NCI-H1092 treated with DMSO at 0.1 percent for 48 hours (cell line): ENCODE data around the gene S100A13.
"Not testable (repeated sequence)": the region's sequence is repeated elsewhere in the genome, so short reads cannot be mapped to it uniquely, and the experiment has no call there.

Source experiments
- DNase-seq: peaks from one replicate; lab custom pipeline; 2025; lab: John Stamatoyannopoulos, UW

Gene S100A13

DNA sequence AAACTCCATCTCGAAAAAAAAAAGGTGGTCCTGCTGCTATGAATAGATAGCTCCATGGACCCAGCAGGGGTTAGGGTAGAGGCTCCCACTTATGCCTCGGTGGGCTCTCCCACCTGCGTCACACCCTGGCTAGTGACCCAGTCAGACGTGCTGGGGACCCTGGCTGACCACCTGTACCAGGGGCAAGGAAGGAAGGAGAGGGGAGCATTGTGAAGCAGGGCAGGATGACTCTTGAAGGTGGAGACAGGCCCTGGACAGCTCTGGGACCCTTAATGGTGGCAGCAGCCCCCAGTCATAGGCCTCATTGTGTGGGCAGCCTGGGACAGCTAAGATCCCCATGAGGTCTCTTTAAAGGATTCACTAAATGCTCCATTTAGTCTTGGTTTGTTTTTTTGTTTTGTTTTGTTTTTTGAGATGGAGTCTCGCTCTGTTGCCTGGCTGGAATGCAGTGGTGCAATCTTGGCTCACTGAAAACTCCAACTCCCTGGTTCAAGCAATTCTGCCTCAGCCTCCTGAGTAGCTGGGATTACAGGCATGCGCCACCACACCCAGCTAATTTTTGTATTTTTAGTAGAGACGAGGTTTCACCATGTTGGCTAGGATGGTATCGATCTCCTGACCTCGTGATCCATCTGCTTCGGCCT, 20.8 kb upstream of the S100A13 start:
- DNase-seq: no peak

DNA sequence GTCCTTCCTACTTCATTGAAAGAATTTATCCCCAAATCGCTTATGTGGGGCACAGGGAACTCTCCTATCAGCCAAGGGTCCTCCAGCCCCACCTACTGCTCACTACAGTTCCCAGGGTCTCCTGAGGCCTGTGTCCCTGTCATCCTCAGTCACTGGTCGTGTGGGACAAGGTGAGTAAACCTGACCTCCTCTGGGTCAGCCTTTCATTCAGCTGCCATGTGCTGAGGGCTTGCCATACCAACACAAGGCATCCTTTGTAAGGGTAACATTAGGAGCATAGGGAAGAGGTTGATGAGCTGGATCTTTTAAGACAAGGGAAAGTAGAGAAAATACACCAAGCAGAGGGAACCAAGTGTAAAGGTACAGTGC, 20.0 kb upstream of the S100A13 start:
- no peak for DNase-seq

DNA sequence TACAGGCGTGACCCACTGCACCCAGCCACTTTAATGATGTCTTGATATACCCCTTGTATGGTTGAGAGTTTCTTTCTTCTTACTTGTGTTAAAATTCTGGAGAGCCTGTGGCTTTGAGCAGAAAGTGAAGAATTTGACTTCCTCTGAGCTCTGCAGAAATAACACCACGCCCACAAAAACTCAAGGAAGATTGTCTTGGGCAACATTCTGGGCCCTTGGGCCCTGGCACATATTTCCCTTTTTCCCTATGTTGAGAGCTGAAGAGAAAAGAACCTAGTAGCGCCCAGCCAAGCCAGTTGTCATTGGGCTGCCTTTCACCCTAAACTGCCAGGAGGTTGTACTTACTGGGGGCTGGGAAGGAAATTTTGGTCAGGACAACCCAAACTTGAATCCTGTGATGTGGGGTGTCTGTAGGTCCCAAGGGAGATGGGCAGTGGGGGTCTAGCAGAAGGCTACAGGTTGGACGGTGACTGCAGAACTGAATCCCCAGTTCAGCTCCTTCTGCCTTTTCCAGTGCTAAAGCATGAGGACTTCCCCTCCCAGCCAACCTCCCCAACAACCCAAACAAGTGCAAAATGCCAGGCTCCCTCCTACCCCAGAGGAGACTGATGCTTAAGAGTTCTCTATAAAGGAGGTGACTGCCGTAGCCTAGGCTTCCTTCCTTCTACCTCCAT, 19.5 kb upstream of the S100A13 start:
- no peak for DNase-seq

DNA sequence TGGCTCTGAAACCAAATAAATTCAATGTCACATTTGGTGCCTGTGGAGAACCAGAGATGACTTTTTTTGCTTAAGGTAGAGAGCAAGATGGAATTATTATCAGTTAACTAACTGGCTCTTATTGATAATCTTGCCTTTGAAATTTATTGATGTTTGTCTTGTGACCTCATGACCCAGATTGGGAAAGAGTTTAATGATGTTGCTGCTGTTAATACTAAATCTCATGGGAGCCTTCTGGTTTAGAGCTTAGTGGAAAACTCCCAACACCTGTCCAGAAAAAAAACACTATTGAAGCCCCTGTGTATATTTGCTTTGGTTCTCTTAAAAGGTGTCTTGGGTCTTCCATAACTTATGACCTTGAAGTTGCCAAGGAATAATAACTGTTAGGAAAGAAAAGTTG, 16.5 kb upstream of the S100A13 start:
- no peak for DNase-seq

DNA sequence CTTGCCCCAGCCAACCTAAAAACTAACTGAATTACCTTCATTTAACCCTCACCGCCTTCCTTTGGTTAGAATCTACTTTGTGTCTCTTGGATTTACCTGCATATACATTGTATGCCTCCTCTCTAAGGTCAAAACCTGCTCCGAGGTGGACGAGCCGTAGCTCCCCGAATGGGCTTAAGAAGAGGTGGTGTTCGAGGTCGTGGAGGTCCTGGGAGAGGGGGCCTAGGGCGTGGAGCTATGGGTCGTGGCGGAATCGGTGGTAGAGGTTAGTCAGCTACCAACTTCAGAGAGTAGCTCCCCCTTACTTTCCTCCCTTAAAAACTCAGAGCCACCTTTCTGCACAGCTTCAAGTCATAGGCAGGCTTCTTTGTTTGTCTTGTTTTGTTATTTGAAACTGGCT, 15.8 kb upstream of the S100A13 start:
- no peak for DNase-seq

DNA sequence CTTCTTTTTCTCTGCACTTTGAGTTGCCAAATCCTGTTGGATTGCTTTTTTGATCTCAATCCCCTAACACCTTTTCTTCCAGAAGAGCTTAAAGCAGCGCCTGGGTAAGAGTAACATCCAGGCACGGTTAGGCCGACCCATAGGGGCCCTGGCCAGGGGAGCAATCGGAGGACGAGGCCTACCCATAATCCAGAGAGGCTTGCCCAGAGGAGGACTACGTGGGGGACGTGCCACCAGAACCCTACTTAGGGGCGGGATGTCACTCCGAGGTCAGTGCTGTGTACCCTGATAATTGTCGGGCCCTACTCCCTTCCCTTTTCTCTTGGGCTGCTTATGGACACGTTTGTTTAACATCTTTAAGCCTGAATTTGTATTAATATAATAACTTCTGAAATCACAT, 14.9 kb upstream of the S100A13 start:
- DNase-seq: no peak

DNA sequence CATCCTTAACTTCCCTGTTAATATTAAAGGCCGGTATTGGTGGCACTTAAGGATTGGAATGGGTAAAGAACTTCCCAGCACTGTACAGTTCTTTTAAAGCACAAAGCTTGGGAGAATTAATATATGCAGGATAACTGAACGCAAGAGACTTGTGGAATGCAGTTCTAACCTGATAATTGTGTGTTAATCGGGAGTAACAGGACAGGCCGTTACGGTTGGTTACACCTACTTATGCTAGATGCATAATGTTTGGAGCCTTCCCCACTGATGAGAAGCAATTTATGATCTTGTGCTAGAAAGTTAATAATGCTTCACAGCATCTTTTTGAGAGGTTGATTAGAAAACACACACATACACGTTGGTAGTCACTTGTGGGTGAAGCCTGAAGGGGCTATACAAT, 13.6 kb upstream of the S100A13 start:
- DNase-seq: no peak

DNA sequence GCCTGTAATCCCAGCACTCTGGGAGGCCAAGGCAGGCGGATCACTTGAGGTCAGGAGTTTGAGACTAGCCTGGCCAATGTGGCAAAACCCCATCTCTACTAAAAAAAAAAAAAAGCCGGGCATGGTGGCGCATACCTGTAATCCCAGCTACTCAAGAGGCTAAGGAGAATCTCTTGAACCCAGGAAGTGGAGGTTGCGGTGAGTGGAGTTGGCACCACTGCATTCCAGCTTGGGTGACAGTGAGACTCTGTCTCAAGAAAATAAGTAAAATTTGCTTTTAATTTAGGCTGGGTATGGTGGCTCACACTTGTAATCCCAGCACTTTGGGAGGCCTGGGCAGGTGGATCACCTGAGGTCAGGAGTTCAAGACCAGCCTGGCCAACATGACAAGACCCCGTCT, 12.9 kb upstream of the S100A13 start:
- not testable (repeated sequence) for DNase-seq

DNA sequence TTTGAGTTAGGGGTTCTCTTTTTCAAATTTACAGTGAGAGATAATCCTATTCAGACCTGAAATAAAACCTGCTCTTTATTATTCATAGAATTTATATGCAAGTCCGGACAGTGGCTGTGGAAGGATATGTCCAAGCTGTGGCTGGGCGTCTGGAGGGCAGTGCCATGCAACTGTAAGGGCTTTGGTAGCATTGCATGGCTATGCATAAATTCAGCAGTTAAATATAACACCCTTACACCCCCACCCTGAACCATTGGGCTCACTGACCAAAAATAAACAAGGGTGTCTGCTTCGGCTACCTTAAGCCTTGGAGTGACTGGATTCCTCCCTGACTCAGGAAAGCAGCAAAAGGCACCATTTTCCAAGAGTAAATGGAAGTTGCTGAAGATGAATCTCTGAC, 12.0 kb upstream of the S100A13 start:
- no peak for DNase-seq

DNA sequence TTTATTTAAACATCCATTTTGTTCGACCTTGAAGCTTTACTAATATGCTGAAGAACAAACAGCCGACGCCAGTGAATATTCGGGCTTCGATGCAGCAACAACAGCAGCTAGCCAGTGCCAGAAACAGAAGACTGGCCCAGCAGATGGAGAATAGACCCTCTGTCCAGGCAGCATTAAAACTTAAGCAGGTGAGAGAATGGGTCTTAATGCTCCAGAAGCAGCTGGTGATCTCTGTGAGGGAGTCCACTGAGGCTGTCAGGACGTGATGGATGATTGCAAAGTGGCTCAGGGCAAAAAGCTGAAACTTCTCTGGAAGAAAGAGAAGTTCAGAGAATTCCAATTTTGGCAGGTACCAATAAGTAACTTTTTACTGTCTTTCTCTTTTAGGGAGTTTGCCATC, 11.0 kb upstream of the S100A13 start:
- DNase-seq: no peak

DNA sequence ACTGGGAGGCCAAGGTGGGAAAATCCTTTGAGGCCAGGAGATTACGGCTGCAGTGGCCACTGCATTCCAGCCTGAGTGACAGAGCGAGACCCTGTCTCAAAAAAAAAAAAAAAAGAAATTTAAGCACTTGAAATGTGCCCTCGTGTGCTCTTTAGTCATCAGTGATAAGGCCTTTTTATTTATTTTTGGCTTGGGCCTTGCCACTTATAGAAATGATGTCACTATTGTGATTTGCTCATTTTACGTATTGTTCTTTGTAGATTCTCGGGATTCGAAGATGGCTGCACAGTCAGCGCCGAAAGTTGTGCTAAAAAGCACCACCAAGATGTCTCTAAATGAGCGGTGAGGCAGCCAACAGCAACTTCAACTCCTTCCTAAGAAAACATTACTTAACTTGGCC, 9.0 kb upstream of the S100A13 start:
- no peak for DNase-seq

DNA sequence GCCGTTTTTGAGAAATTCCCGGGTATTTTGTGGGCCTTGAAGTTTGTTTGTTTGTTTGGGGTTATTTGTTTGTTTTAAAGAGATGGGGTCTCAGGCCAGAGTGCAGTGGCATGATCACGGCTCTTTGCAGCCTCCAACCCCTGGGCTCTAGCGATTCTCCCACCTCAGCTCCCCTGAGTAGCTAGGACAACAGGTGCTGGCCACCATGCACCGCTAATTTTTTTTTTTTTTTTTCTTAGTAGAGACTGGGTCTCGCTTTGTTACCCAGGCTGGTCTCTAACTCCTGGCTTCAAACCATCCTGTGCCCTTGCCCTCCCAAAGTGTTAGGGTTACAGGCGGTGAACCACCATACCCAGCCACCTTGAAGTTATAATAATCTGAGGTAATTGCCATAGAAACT, 8.6 kb upstream of the S100A13 start:
- no peak for DNase-seq

DNA sequence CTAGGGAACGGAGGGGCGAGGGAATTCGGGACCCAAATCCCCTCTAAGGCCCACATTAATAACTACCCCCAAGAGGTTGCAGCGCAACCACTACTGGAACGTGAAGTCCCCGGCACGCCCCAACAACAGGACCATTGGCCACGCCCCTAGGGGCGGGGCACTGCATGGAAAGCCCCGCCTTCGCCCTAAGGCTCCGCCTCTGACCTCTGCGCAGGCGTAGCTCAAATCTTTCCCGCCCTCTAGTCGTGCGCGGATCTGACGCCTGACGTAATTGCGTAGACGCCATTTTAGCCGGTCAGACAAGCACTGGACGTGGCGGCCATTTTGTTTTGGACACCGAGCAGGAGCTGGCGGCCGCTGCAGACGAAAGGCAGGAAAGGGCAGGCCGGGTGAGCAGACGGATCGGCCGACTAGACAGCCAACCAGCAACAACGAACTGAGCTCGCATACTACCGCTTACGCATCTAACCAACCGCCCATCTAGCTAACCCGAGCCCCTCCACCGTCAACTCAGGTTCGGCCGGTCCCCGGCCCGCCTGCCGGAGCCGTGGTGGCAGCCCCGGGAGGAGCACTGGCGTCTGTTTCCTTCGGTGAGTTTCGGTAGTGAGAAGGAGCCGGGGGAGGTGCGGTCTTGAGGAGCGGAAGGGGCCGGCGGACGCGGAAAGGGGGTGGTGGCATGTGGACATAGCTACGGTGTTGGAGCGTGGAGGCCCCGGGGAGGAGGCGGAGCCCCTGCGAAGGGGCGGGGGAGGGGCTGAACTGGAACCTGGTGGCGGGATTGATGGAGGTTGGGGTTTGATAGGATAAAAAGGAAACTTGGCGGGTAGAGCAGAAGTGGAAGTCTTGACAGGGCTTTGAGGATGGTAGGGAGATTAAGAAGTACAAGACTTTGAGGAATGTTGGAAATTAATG, 6.7 kb upstream of the S100A13 start, which contains the start of gene CHTOP:
Gene CHTOP (plus strand): TSS at position 313 of the 912 bp plus-strand sequence. CDS start 2,523 bp downstream, outside the sequence.
- DNase-seq: peak; percentile 97

DNA sequence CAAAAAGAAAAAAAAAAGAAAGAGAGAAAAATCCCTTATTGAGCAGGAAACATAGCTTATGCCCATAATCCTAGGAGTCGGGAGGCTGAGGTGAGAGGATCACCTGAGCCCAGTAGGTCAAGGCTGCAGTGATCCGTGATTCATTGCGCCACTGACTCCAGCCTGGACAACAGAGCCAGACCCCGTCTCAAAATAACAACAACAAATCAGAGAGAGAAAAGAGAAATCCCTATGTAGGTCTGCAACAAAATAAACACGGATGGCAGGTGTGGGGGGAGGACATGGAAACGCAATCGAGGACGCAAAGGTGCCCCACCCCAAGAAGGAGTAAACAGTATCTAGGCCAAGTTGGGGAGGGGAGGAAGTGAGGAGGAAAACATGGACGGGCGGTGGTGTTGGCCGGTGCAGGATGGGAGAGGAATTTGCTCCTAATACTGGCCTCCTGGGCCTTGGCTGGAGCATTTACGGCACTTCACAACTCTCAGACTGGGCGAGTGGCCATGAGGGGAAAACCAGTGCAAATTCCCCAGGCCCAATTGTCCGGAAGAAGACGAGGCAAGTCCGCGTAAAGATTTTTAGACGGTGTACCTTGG, 6.0 kb upstream of the S100A13 start:
- no peak for DNase-seq

DNA sequence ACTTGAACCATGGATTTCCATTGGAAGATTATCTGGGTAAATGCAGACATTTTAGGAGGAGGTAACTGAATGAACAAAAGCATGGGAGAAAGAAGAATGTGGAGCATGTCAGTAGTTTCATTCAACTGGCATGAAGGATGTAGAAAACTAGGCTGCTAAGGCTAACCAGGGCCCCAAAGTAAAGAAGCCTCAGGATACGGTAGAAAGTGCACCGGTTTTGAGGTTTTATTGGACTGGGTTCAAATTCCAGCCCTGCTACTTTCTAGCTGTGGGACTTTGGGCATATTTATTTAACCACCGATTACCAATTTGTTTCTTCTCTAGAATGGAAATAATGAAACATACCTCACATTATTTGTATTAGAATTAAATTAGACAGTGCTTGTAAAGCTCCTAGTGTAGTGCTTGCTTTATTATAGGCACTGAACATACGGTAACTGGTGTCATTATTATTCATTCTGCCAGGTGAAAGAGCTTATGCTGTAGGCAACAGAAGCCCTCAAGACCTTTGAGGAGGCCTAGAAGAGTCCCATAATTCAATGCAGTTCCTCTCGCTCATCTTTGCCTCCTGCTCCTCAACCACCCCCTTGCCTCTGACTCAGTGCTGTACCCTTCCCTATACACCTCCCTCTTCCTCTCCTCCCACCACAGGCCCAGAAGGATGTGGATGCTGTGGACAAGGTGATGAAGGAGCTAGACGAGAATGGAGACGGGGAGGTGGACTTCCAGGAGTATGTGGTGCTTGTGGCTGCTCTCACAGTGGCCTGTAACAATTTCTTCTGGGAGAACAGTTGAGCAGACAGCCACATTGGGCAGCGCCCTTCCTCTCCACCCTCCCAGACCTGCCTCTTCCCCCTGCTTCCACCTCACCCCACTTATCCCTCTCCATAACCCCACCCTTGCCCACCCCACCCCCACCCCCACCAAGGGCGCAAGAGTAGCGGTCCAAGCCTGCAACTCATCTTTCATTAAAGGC, 4.0 kb upstream of the S100A13 start:
- DNase-seq: no peak

DNA sequence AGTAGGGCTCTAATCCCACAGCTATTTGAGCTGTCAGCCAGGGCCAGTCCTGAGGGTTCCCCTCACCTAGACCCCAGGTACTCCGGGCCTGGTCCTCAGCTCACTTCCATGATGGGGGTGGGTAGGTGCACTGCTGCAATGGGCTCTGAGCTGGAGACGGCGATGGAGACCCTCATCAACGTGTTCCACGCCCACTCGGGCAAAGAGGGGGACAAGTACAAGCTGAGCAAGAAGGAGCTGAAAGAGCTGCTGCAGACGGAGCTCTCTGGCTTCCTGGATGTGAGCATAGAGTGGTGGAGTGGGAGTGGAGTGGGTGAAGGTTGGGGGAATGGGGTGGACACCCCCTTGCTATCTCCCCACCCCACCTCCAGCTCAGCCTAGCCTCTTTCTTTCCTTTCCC, 3.1 kb upstream of the S100A13 start:
- DNase-seq: no peak

DNA sequence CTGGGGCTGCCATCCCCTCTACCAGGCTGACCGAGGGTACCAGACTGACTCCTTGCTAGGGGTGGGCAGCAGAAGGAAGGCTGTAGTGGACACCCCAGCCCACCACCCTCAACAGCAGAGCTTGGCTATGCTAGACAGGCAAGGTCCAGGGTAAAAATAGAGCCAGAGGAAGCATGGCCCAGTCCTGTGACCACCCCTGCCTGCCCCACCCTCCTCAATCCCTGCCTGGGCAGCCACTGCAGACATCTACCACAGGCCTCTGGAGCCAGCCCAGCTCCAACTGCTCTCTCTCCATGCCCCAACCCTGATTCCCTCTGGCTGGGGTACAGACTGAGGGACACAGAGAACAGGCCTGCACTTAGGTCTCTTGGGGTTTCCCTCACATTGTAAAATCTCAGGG, 2.7 kb upstream of the S100A13 start:
- DNase-seq: no peak

DNA sequence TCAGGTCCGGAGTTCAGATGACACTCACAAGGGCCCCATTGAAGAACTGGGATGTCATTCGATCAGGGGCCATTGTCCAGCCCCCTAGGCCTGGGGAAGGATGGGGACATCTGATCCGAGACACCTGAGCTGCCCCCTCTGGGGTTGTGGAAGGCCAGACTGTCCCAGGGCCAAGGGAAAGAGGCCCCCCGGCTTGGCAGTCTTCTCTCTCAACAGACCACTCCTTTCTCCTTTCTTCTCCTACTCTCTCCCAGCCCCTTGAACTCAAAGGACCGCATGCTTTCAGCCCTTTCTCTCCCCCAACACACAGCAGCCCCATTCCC, 2.0 kb upstream of the S100A13 start:
- DNase-seq: no peak

DNA sequence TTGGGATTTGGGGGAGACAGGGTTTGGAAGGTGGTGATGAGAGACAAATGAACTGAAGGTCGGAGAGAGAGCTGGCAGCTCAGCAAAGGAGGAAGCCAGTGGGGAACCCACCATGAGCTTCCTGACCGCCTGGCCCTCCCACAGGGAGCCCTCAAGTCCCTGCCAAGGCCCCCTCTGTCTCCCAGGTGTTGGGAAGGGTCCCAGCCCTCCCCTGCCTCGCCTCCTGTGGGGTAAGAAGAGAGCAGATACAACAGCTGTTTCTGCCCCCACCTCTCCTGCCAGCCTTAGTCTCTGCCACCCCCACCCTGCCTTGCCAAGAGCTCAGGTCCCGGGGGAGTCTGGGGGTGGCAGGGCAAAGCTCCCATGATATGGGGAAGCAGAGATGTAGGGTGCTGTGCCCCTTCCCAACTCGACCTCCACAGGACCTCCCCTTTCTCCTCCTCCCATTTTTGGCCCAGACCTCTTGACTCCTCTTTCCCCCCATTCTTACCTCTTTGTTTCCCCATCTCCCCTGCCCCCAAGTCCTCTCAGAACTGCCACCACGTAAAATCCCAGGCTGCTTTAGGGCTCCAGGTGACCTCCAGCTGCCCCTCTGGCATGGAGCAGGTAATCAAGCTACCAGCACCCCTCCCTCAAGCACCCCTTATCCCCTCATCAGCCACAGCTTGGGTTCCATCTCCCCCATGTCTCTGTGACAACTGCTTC, 1.5 kb upstream of the S100A13 start:
- DNase-seq: no peak

DNA sequence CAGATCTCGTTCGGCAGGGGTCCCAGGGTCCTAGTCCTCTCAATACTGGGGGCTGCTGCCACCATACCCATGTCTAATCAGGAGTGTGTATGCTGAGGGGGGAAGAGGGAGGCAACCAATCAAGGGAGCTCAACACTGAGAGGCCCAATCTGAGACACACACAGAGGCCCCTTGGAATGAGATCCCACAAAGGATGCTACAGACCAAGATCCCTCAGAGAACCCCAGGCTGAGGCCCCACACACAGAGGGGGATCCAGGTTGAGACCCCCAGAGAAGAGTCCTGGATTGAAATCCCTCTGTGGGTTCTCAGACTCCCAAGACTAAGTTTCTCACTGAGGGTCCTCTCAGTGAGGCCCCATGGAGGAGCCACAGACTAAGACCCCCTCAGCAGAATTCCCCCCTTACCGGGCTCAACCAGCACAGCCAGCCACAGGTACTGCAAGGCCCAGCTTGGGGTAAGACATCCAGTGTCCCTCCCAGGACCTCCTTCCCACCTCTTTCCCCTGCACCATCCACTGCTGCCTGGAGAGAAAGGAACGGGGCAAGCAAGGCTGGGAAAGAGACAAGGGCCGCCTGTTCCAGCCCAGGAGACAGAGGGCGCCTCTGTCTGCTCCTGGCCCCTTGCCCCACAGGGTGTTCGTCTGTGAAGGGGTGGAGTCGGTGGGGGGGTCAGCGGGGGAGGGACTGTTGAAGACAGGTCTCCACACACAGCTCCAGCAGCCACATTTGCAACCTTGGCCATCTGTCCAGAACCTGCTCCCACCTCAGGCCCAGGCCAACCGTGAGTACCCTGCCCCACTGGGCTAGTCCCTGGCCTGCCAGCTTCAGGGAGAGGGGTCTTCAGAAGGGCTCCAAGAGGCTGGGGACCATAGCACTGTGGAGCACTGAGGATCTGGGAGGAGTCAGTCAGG, 666 bp upstream of the S100A13 start, which contains the start of gene S100A1:
Gene S100A1 (plus strand): TSS at position 720 of the 912 bp plus-strand sequence. CDS start 2,088 bp downstream, outside the sequence.
- DNase-seq: no peak
